CD4-positive, alpha-beta memory T cell (primary cell): ENCODE measurements around the gene PUDP. TPM values are rescaled to one million over a fixed set of nuclear protein-coding genes. Genes with fewer than 3 reads are reported as not detected.

Experiments
- CTCF ChIA-PET: fragments of 350-600 bp; sonication (Branson Sonifier 250); formaldehyde crosslinking; loops from one replicate; lab custom pipeline; 2021; ENCODE audit warnings: inconsistent platforms; ENCODE audit not compliant: partially characterized antibody; lab: Charles Lee
- POLR2A ChIA-PET: fragments of 350-600 bp; sonication (Branson Sonifier 250); formaldehyde crosslinking; loops from one replicate; lab custom pipeline; 2021; ENCODE audit not compliant: partially characterized antibody; lab: Charles Lee
- DNase-seq, 5 donors: peaks; one replicate each; pipeline versions ENCODE4 v3.0.0 to v3.0.0-alpha.2; 2020 to 2022; ENCODE audit warnings: mixed read lengths in 1 of 5
- H3K27ac ChIP-seq: one replicate; pipeline ENCODE4 v1.7.0; 2013; ENCODE audit warnings: low read depth, low read length
- H3K27me3 ChIP-seq: 2 replicates; pipeline ENCODE4 v1.7.0; 2013; ENCODE audit warnings: mild to moderate bottlenecking, low read length, moderate library complexity; ENCODE audit not compliant: insufficient read depth
- H3K36me3 ChIP-seq: 2 replicates; pipeline ENCODE4 v1.7.0; 2013; ENCODE audit warnings: mild to moderate bottlenecking, low read length, moderate library complexity; ENCODE audit not compliant: insufficient read depth
- H3K4me1 ChIP-seq: 2 replicates; pipeline ENCODE4 v1.7.0; 2013; ENCODE audit warnings: mild to moderate bottlenecking, low read length, moderate library complexity; ENCODE audit not compliant: insufficient read depth
- H3K4me3 ChIP-seq, 2 donors: one replicate each; pipeline ENCODE4 v1.7.0; 2013; ENCODE audit warnings: low read length in 2 of 2, mild to moderate bottlenecking in 1 of 2
- H3K9me3 ChIP-seq, 2 donors: one replicate each; pipeline ENCODE4 v1.7.0; 2013; ENCODE audit warnings: low read length in 2 of 2, control low read depth in 1 of 2; ENCODE audit not compliant: control insufficient read depth in 1 of 2
- H3K27ac Mint-ChIP-seq, 7 donors: one replicate each; pipeline ENCODE4 v1.8.0; 2020 to 2021; ENCODE audit warnings: mixed read lengths in 7 of 7, mild to moderate bottlenecking in 6 of 7, inconsistent platforms in 3 of 7, moderate library complexity in 3 of 7
- H3K27me3 Mint-ChIP-seq, 2 donors: one replicate each; pipeline ENCODE4 v1.8.0; 2020 to 2021; ENCODE audit warnings: mixed read lengths in 2 of 2
- H3K36me3 Mint-ChIP-seq, 2 donors: one replicate each; pipeline ENCODE4 v1.8.0; 2020 to 2021; ENCODE audit warnings: mixed read lengths in 2 of 2, inconsistent platforms in 1 of 2, mild to moderate bottlenecking in 1 of 2
- H3K4me1 Mint-ChIP-seq, 4 donors: one replicate each; pipeline ENCODE4 v1.8.0; 2020 to 2021; ENCODE audit warnings: mixed read lengths in 4 of 4, mild to moderate bottlenecking in 1 of 4
- H3K4me3 Mint-ChIP-seq, 8 donors: one replicate each; pipeline ENCODE4 v1.8.0; 2020 to 2021; ENCODE audit warnings: mixed read lengths in 8 of 8, mild to moderate bottlenecking in 7 of 8, moderate library complexity in 6 of 8, inconsistent platforms in 3 of 8
- H3K9me3 Mint-ChIP-seq, 8 donors: one replicate each; pipeline ENCODE4 v1.8.0; 2020 to 2021; ENCODE audit warnings: mixed read lengths in 8 of 8, mild to moderate bottlenecking in 5 of 8, inconsistent platforms in 3 of 8, moderate library complexity in 1 of 8
- intact Hi-C: fragments of 100-400 bp; cut with micrococcal nuclease; formaldehyde crosslinking; loops from one replicate; pipeline ENCODE4 v1.15.1; 2023
- polyA plus RNA-seq, 2 donors: library from polyadenylated mRNA; unstranded; fragments of 300-500 nt; fragmentation: Illumina TruSeq; gene quantifications; one replicate each; pipeline ENCODE4 v1.2.3, GENCODE V29; 2021
- total RNA-seq, 2 experiments: library from RNA; stranded (reverse); gene quantifications; one replicate each; pipeline ENCODE4 v1.2.3, GENCODE V29; 2021

PUDP gene
- total and polyA plus RNA-seq, 4 experiments from 2014 or later: 10.7 to 22.5 (median 16.4) TPM

DNA sequence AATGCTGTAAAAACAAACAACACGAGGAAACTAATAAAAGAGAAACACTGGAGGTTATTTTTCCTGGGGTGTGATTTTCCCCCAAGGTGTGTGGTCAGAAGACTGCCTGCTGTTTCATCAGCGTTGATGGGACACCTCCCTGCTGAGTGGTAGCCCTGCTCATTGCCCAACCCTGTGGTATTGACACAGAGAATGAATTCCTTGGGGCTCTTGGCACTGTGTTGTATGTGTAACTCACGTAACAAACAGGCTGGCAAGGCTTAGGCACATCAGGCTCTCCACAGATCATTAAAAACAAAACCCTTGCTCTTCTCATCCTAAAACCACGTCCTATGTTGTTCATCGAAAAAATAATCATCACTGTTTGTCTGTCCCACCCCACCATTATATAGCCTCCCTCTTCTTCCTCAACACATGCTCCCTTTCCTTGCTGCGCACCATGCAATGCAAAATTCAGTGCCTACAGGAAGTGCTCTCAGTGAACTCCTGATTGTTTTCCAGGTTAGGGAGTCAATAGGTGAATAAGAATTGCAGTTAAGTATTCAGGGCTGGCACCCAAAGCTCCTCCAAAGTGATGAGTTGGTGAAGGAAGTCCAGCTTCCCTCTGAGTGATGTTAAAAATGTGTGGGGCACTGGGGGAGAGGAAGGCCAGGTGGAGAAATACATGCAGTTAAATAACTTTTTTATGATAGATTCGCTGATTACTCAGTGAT lies 11.4 kb upstream of the PUDP start:
- Histone ChIP-seq H3K4me3 (no peak overlapping the region), H3K9me3 (no peaks in the 10 kb centered on the region), H3K4me1 (no peaks in the 10 kb centered on the region), H3K36me3 (no peaks in the 10 kb centered on the region), H3K27me3 (no peaks in the 10 kb centered on the region), H3K27ac (no peak overlapping the region)
- Mint-ChIP-seq H3K4me1 (no peaks in the 10 kb centered on the region), H3K9me3 (peaks cover 0 to 3% (median 0%) of the 10 kb centered on the region in 8 donors), H3K27ac (no peak overlapping the region), H3K27me3 (no peaks in the 10 kb centered on the region), H3K4me3 (no peak overlapping the region), H3K36me3 (no peaks in the 10 kb centered on the region)
- CTCF ChIA-PET: no interaction called here
- POLR2A ChIA-PET: interaction anchor here (0.9 kb wide), 1 partner anchor 12 kb away, joined by 5 read pairs; no protein-coding TSS in a partner anchor
- DNase-seq: no peak
- intact Hi-C loops: no loop called here

- Histone ChIP-seq H3K4me3 (no peak overlapping the region), H3K27ac (no peak overlapping the region), H3K9me3 (no peaks in the 10 kb centered on the region), H3K27me3 (no peaks in the 10 kb centered on the region), H3K36me3 (no peaks in the 10 kb centered on the region), H3K4me1 (no peaks in the 10 kb centered on the region)
- no peak overlapping the region for H3K4me3 Mint-ChIP-seq
- peaks cover 0 to 3% (median 0%) of the 10 kb centered on the region in 8 donors for H3K9me3 Mint-ChIP-seq
- intact Hi-C loops: no loop called here
- H3K27me3 Mint-ChIP-seq: no peaks in the 10 kb centered on the region
- H3K4me1 Mint-ChIP-seq: no peaks in the 10 kb centered on the region
- no peak overlapping the region for H3K27ac Mint-ChIP-seq
- H3K36me3 Mint-ChIP-seq: no peaks in the 10 kb centered on the region
- ChIA-PET CTCF (interaction anchor here (2.0 kb wide), 1 partner anchor 13 kb away, joined by 5 read pairs; no protein-coding TSS in a partner anchor), POLR2A (interaction anchor here (0.9 kb wide), 1 partner anchor 13 kb away, joined by 5 read pairs; no protein-coding TSS in a partner anchor)
- DNase-seq: no peak
These were observed 10.6 kb upstream of the PUDP start for GRCh38 chrX:7158468-7158990.

DNA sequence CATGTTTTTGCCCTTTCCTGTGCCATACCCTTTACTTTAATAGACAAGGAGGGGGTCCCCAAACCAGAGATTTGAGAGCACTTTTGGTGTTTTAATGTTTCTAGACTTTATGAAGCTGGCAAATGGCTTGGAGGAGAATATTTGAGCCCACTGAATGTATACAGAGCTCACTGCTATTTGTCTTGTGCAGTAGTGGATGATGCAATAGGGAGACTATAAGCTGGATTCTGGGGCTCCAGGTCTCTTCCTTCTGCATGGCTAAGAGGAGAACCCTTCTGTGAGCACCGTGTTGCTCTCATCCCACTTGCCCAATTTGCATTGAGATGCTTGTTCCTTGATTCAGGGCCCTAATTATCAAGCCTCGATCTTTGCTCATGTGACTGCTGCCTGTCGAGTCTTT lies 8.9 kb upstream of the PUDP start:
- ChIA-PET CTCF (interaction anchor here (2.0 kb wide), 1 partner anchor 14 kb away, joined by 5 read pairs; no protein-coding TSS in a partner anchor), POLR2A (no interaction called here)
- Mint-ChIP-seq H3K9me3 (peaks cover 0 to 3% (median 0%) of the 10 kb centered on the region in 8 donors), H3K27ac (no peak overlapping the region), H3K27me3 (no peaks in the 10 kb centered on the region), H3K4me1 (no peaks in the 10 kb centered on the region), H3K4me3 (no peak overlapping the region), H3K36me3 (no peaks in the 10 kb centered on the region)
- Histone ChIP-seq H3K4me3 (no peak overlapping the region), H3K9me3 (no peaks in the 10 kb centered on the region), H3K4me1 (no peaks in the 10 kb centered on the region), H3K27ac (no peak overlapping the region), H3K36me3 (no peaks in the 10 kb centered on the region), H3K27me3 (no peaks in the 10 kb centered on the region)
- no peak for DNase-seq
- intact Hi-C loops: no loop called here

DNA sequence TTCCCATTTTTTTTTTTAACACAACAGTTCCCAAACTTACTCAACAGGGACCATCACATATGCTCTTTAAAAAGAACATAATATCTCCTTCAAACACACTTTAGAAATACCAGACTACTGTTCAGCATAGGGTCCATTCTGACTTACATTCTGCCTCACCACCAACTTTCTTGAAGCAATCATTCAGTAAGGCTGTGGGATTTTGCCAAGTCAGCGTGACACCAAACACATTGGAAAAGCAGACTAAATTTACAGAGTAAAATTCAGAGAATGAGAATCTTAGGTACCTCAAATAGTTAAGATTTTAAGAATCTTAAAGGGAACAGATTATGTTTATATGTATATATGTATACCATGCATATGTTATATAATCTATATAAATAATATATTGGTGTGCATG lies 7.2 kb upstream of the PUDP start:
- Mint-ChIP-seq H3K9me3 (peaks cover 0 to 3% (median 0%) of the 10 kb centered on the region in 8 donors), H3K27ac (no peak overlapping the region), H3K27me3 (no peaks in the 10 kb centered on the region), H3K36me3 (no peaks in the 10 kb centered on the region), H3K4me3 (no peak overlapping the region), H3K4me1 (no peaks in the 10 kb centered on the region)
- Histone ChIP-seq H3K27me3 (no peaks in the 10 kb centered on the region), H3K4me3 (no peak overlapping the region), H3K27ac (no peak overlapping the region), H3K9me3 (no peaks in the 10 kb centered on the region), H3K36me3 (no peaks in the 10 kb centered on the region), H3K4me1 (no peaks in the 10 kb centered on the region)
- intact Hi-C loops: no loop called here
- POLR2A ChIA-PET: no interaction called here
- DNase-seq: no peak
- CTCF ChIA-PET: no interaction called here

GRCh38 chrX:7154041-7154597 lies 6.2 kb upstream of the PUDP start:
- H3K4me1 ChIP-seq: no peaks in the 10 kb centered on the region
- Mint-ChIP-seq H3K27ac (no peak overlapping the region), H3K9me3 (peaks cover 0 to 3% (median 0%) of the 10 kb centered on the region in 8 donors), H3K4me3 (no peak overlapping the region), H3K4me1 (peaks cover 0 to under 1% (median 0%) of the 10 kb centered on the region in 4 donors), H3K36me3 (no peaks in the 10 kb centered on the region), H3K27me3 (no peaks in the 10 kb centered on the region)
- no peak overlapping the region for H3K4me3 ChIP-seq
- H3K27me3 ChIP-seq: no peaks in the 10 kb centered on the region
- no peak overlapping the region for H3K27ac ChIP-seq
- intact Hi-C loops: no loop called here
- ChIA-PET POLR2A (no interaction called here), CTCF (no interaction called here)
- no peaks in the 10 kb centered on the region for H3K36me3 ChIP-seq
- DNase-seq: no peak
- no peaks in the 10 kb centered on the region for H3K9me3 ChIP-seq

DNA sequence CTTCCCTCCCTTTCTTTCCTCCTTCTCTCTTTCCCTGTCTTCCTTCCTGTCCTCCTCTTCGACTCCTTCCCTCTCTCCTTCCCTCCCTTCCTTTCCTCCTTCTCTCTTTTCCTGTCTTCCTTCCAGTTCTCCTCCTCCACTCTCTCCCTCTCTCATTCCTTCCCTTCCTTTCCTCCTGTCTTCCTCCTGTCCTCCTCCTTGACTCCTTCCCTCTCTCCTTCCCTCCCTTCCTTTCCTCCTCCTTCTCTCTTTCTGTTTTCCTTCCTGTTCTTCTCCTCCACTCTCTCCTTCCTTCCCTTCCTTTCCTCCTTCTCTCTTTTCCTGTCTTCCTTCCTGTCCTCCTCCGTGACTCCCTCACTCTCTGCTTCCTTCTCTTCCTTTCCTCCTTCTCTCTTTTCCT lies 5.3 kb upstream of the PUDP start:
- Mint-ChIP-seq H3K4me3 (no peak overlapping the region), H3K4me1 (peaks cover 0 to 7% (median 0%) of the 10 kb centered on the region in 4 donors), H3K27ac (peak overlapping the region in 2 of 7 donors; percentile 8 to 88), H3K9me3 (peaks cover 0 to 11% (median 0%) of the 10 kb centered on the region in 8 donors), H3K27me3 (no peaks in the 10 kb centered on the region), H3K36me3 (peaks cover 0 to 3% of the 10 kb centered on the region in 2 donors)
- Histone ChIP-seq H3K27ac (no peak overlapping the region), H3K4me1 (peaks cover 6% of the 10 kb centered on the region), H3K4me3 (no peak overlapping the region), H3K9me3 (no peaks in the 10 kb centered on the region), H3K36me3 (no peaks in the 10 kb centered on the region), H3K27me3 (no peaks in the 10 kb centered on the region)
- ChIA-PET CTCF (no interaction called here), POLR2A (no interaction called here)
- DNase-seq: no peak
- intact Hi-C loops: no loop called here

GRCh38 chrX:7149411-7149810 lies 1.5 kb upstream of the PUDP start:
- POLR2A ChIA-PET: no interaction called here

More at GRCh38 chrX:7149411-7149810, 1.5 kb upstream of the PUDP start:
- Mint-ChIP-seq H3K4me3 (peak overlapping the region in 6 of 8 donors; percentile 8 to 96 (median 81)), H3K27ac (peak overlapping the region in 3 of 7 donors; percentile 35 to 68 (median 66)), H3K4me1 (peaks cover 11 to 33% (median 14%) of the 10 kb centered on the region in 4 donors), H3K27me3 (no peaks in the 10 kb centered on the region), H3K36me3 (peaks cover 0 to 4% of the 10 kb centered on the region in 2 donors), H3K9me3 (peaks cover 0 to 7% (median 0%) of the 10 kb centered on the region in 8 donors)
- no peak overlapping the region for H3K4me3 ChIP-seq
- intact Hi-C loops: loop anchor here (5.0 kb wide), 1 partner anchor 778 kb away; the partner anchor contains the start of gene PNPLA4
- CTCF ChIA-PET: no interaction called here
- peaks cover 16% of the 10 kb centered on the region for H3K4me1 ChIP-seq
- no peak for DNase-seq
- no peaks in the 10 kb centered on the region for H3K36me3 ChIP-seq
- H3K9me3 ChIP-seq: no peaks in the 10 kb centered on the region
- H3K27me3 ChIP-seq: no peaks in the 10 kb centered on the region
- H3K27ac ChIP-seq: no peak overlapping the region
